Panc1 (cell line): ENCODE measurements around the gene SFN. TPM values are rescaled to one million over a fixed set of nuclear protein-coding genes. Genes with fewer than 3 reads are reported as not detected.

Experiments used
- ATAC-seq: fragments of 200-7000 bp; cut with Tn5 transposase; 2 replicates; pipeline ENCODE4 v1.9.1; 2020; ENCODE audit warnings: mild to moderate bottlenecking, moderate library complexity
- BruUV-seq: library from RNA; stranded (reverse); fragments of 400-500 nt; replicated peaks from 2 replicates; lab custom pipeline; 2021; lab: Mats Ljungman, UMichigan
- CTCF ChIA-PET: fragments of 300-600 bp; sonication (Branson Sonifier 250); formaldehyde crosslinking; loops from one replicate; lab custom pipeline; 2022; ENCODE audit warnings: antibody characterized with exemption; lab: Charles Lee
- POLR2A ChIA-PET: fragments of 300-600 bp; sonication (Branson Sonifier 250); formaldehyde crosslinking; loops from one replicate; lab custom pipeline; 2022; ENCODE audit warnings: antibody characterized with exemption; lab: Charles Lee
- DNase-seq: peaks from one replicate; pipeline ENCODE4 v3.0.0-alpha.2; 2010; ENCODE audit warnings: low read depth, low spot score
- H3K27ac ChIP-seq: 2 replicates; pipeline ENCODE4 v1.5.1; 2011; ENCODE audit warnings: mild to moderate bottlenecking, low read length, inconsistent platforms
- H3K27me3 ChIP-seq: fragments of 200-500 bp; sonication (Bioruptor generic); 2 replicates; pipeline ENCODE4 v1.6.0; 2014; ENCODE audit warnings: low read length, inconsistent platforms; ENCODE audit not compliant: control insufficient read depth, insufficient read depth
- H3K36me3 ChIP-seq: fragments of 200-500 bp; sonication (Bioruptor generic); 2 replicates; pipeline ENCODE4 v1.5.1; 2014; ENCODE audit warnings: inconsistent platforms, mild to moderate bottlenecking, low read length, moderate library complexity; ENCODE audit not compliant: control insufficient read depth, insufficient read depth
- H3K4me1 ChIP-seq: 2 replicates; pipeline ENCODE4 v1.5.1; 2011; ENCODE audit warnings: inconsistent platforms, mild to moderate bottlenecking, low read length, moderate library complexity; ENCODE audit not compliant: control insufficient read depth, insufficient read depth
- H3K4me3 ChIP-seq, 2 experiments: 2 replicates each; pipeline ENCODE4 v1.5.1; 2011 to 2012; ENCODE audit warnings: low read depth in 2 of 2, low read length in 2 of 2, mild to moderate bottlenecking in 2 of 2, inconsistent platforms in 1 of 2, moderate library complexity in 1 of 2
- H3K9me3 ChIP-seq: fragments of 200-500 bp; sonication (Bioruptor generic); 2 replicates; pipeline ENCODE4 v1.5.1; 2014; ENCODE audit warnings: low read depth, mild to moderate bottlenecking, inconsistent platforms, low read length, moderate library complexity; ENCODE audit not compliant: control insufficient read depth, insufficient read depth
- POLR2AphosphoS5 ChIP-seq: IDR thresholded peaks from 2 replicates; pipeline ENCODE4 v1.6.1; 2012; ENCODE audit warnings: mild to moderate bottlenecking, low read depth, low read length, moderate library complexity
- REST ChIP-seq, 2 experiments: IDR thresholded peaks; 2 replicates each; pipeline ENCODE4 v1.6.1; 2011 to 2012; ENCODE audit warnings: low read depth in 2 of 2, control low read depth in 1 of 2, low read length in 1 of 2, mild to moderate bottlenecking in 1 of 2, moderate library complexity in 1 of 2; ENCODE audit not compliant: insufficient read depth in 1 of 2
- SIN3A ChIP-seq: IDR thresholded peaks from 2 replicates; pipeline ENCODE4 v1.6.1; 2012; ENCODE audit warnings: low read depth, mild to moderate bottlenecking, low read length, moderate library complexity, borderline replicate concordance; ENCODE audit not compliant: insufficient read depth
- TCF7L2 ChIP-seq: IDR thresholded peaks from 2 replicates; pipeline ENCODE4 v1.6.1; 2011; ENCODE audit warnings: mild to moderate bottlenecking, low read depth, low read length, inconsistent platforms
- in situ Hi-C: cut with HindIII; loops from 2 replicates; pipeline ENCODE4 v1.10.0; 2016; ENCODE audit warnings: low sequenced_read_pairs, low pct_unique_long_range_greater_than_20kb
- intact Hi-C: fragments of 100-400 bp; cut with micrococcal nuclease; formaldehyde crosslinking; loops from one replicate; pipeline ENCODE4 v1.10.0; 2022; ENCODE audit not compliant: unreplicated experiment
- total RNA-seq: library from RNA; stranded (reverse); gene quantifications from one replicate; pipeline ENCODE4 v1.2.1, GENCODE V29; 2021; ENCODE audit not compliant: unreplicated experiment
- TF ChIP-seq, protein P1 (sequence below): fragments of 450-650 bp; IDR thresholded peaks from 2 replicates; pipeline ENCODE4 v1.5.1; 2017; ENCODE audit warnings: mild to moderate bottlenecking

Gene SFN
- total RNA-seq, 1 experiment from 2014 or later: 188 TPM

DNA sequence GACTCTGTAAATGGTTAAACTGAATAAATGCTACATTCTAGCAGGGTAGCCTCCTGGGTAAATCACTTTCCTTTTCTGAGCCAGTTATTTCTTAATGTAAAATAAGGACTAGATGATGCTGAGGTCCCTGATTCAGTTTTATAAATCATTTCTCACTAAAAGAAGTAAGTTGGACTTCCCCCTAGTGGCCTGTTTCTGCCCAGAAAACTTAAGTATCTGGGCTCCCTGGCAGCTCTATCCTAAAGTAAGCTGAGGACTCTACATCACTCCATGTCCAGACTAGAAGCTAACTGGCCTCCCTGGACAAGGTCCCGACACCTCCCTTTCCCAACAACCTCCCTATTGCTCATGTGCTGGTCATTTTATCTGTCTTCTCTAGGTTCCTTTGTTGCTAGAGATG is 24.2 kb downstream of the SFN start:
- no peaks in the 10 kb centered on the region for H3K9me3 ChIP-seq
- no peak for DNase-seq
- H3K4me3 ChIP-seq: no peak overlapping the region
- CTCF ChIA-PET: interaction anchor here (0.6 to 1.6 kb wide), 5 partner anchors 9 to 181 kb away, joined by 3 to 9 read pairs (median 4); no protein-coding TSS in a partner anchor
- no TSS peak for BruUV-seq
- no peaks in the 10 kb centered on the region for H3K27me3 ChIP-seq
- POLR2A ChIA-PET: interaction anchor here (0.7 kb wide), 1 partner anchor 22 kb away, joined by 4 read pairs; no protein-coding TSS in a partner anchor
- H3K36me3 ChIP-seq: peaks cover 20% of the 10 kb centered on the region
- H3K4me1 ChIP-seq: peaks cover 17% of the 10 kb centered on the region
- H3K27ac ChIP-seq: no peak overlapping the region
- no peak for TF ChIP-seq TCF7L2
- TF ChIP-seq, protein P1, sequence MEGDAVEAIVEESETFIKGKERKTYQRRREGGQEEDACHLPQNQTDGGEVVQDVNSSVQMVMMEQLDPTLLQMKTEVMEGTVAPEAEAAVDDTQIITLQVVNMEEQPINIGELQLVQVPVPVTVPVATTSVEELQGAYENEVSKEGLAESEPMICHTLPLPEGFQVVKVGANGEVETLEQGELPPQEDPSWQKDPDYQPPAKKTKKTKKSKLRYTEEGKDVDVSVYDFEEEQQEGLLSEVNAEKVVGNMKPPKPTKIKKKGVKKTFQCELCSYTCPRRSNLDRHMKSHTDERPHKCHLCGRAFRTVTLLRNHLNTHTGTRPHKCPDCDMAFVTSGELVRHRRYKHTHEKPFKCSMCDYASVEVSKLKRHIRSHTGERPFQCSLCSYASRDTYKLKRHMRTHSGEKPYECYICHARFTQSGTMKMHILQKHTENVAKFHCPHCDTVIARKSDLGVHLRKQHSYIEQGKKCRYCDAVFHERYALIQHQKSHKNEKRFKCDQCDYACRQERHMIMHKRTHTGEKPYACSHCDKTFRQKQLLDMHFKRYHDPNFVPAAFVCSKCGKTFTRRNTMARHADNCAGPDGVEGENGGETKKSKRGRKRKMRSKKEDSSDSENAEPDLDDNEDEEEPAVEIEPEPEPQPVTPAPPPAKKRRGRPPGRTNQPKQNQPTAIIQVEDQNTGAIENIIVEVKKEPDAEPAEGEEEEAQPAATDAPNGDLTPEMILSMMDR: peak; percentile 75; the same call in 1 of the 2 replicates
- peak; percentile 37; the same call in 1 of the 2 replicates for ATAC-seq
- intact Hi-C loops (no loop called here), in situ Hi-C loops (no loop called here)

DNA sequence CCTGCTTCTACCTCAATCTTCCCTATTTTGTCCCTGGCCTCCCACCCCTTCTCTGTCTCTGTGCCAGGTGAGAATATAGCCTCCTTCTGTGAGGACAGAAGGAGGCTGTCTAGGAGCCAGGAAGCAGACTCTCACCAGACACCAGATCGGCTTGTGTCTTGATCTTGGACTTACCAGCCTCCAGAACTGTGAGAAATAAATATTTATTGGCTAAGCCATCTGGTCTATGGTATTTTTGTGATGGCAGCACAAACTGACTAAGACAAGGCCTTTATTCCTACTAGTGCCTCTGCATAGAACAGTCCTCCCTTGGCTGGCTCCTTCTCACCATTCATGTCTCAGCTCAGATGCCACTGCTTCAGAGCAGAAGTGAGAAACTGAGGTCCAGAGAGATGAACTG is 25.3 kb downstream of the SFN start:
- in situ Hi-C loops (no loop called here), intact Hi-C loops (no loop called here)
- DNase-seq (no peak), ATAC-seq (no peak)
- Histone ChIP-seq H3K9me3 (no peaks in the 10 kb centered on the region), H3K27me3 (no peaks in the 10 kb centered on the region), H3K27ac (peak overlapping the region; percentile 95), H3K4me1 (peaks cover 17% of the 10 kb centered on the region), H3K4me3 (no peak overlapping the region), H3K36me3 (peaks cover 18% of the 10 kb centered on the region)
- TSS peak; percentile 72 for BruUV-seq
- TF ChIP-seq POLR2AphosphoS5 (no peak), TCF7L2 (no peak), REST (IDR thresholded peaks at IDR 0.05; ENCODE audit: insufficient read depth in 1 of 2, low read depth in 2 of 2, low read length in 1 of 2) (no peak), SIN3A (no peak)
- TF ChIP-seq, protein P1: no peak
- ChIA-PET POLR2A (no interaction called here), CTCF (no interaction called here)
